GM19328 (cell line): ENCODE data around the gene FMN2.

Source experiments
- ATAC-seq: cut with Tn5 transposase; IDR thresholded peaks from one replicate; pipeline ENCODE4 v1.9.1; 2021; ENCODE audit warnings: mild to moderate bottlenecking, moderate library complexity; ENCODE audit not compliant: unreplicated experiment

FMN2 gene

DNA sequence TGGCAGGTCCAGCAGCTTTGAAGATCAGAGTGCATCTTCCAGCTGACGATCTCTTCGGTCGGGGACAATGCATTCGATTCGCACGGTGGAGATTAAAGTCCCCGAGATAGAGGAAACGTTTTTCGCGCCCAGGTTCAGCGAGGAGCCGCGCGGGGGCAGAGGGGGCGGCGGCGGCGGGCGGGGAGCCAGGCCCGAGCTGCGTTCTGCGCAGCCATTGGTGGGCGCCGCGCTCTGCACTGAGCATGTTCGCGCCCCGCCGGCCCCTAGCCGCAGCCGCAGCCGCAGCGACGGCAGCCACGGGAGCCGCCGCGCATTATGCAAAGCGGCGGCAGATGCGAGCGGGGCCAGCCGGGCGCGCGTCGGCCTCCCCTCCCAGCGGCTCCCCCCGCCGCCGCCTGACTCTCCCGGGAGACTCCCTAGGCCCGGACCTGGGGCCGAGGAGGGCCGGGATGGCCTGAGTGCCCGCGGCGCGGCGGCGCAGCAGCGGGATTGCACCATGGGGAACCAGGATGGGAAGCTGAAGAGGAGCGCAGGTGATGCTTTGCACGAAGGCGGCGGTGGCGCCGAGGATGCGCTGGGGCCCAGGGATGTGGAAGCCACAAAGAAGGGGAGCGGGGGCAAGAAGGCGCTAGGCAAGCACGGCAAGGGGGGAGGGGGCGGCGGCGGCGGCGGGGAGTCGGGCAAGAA lies at the start of gene FMN2:
TSS of gene FMN2 (plus strand) at position 270 of the 687 bp plus-strand sequence. CDS start at position 497, 227 bp downstream.
- ATAC-seq, result no peak

DNA sequence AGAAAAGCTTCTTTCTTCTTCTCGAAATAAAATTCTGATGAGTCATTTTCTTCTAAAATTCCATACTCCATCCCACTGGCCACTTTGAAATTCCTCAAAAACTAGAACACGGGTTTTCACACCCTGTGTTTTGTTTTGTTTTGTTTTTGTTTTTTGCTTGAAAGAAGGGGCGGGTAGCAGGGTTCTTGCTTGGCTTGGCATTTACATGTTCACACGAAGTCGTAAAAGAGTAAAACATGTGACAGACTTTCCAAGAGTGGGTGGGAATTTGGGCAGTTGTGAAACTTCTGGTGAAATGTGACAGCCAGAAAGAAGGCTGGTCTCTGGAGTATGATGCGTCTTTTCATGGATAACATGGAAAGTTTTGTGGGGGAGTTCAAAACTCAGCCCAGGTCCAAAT lies 47.1 kb upstream of the FMN2 start:
- ATAC-seq, result no peak

DNA sequence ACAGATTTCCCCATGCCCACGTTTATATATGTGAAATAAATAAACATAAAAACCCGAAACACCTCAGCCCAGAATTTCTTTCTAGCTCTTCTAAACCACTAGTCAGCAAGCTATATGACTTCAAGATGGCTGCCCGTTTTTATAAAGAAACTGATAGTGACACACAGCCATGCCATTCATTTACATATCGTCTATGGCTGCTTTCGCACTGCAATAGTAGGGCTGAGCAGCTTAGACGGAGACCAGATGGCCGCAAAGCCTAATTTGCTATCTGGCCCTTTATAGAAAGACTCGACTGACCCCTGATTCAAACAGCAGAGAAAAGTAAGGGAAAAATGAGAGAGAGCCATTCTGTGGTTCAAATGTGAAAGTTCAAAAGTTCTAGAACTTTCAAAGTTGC lies 45.7 kb upstream of the FMN2 start:
- no peak for ATAC-seq

GRCh38 chr1:240054109-240054701 lies 37.5 kb upstream of the FMN2 start:
- ATAC-seq, result no peak

DNA sequence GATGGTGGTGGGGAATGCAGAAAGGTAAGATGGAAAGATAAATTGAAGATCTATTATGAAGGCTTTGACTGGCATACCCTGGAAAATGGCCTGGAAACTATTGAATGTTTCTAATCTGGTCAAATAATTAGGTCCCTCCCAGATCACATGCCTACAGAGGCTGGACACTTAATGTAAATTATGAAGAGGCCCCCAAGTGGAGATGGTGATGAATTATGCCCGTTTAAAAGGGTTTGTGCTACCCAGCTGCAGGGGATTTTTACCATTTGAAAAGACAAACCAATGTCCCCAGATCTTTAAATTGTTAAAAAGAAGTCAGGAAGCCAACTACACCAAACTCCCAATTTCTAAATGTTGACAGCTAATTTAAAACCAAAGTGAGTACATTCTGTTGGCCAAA lies 35.7 kb upstream of the FMN2 start:
- no peak for ATAC-seq

DNA sequence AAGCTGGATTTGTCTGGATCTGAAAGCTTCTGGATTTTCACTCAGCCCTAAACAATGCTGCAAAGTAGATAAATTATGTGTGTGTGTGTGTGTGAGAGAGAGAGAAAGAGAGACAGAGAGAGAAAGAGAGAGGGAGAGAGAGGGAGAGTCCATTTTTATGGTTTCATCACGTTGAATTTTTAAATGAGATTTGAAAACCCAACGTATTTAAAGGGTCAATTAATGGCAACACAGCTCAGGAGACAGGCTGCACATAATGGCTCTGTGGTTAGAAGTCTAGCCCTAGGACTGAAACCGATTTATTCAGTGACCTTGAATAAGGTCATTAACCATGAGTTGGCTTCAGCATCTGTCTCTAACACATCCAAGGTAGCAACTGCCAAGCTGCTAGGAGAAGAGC lies 35.3 kb upstream of the FMN2 start:
- ATAC-seq, result no peak

- ATAC-seq, result no peak
Observed at GRCh38 chr1:240058049-240058448, 33.6 kb upstream of the FMN2 start.

GRCh38 chr1:240068961-240069360 lies 22.7 kb upstream of the FMN2 start:
- ATAC-seq, result no peak

- no peak for ATAC-seq
Observed at GRCh38 chr1:240070188-240070587, 21.5 kb upstream of the FMN2 start.

- ATAC-seq, result no peak
Observed at GRCh38 chr1:240073097-240073496, 18.6 kb upstream of the FMN2 start.

DNA sequence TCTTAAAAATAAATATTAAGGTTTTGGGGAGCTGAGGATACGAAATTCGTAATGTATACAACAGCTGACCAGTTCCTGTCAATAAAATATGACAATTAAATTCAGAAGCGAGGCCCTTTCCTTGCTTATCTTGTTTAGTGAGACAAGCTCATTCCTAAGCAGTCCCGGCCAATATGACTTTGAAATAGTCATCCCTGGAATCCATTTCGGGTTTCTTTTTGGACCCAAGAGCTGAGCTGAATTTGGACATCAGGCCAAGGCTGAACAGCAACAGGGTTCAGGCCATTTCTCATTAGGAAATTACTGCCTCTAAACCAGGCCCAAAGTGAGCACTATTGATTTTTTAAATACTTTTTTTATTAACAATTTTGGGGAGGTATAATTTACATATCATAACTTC lies 17.3 kb upstream of the FMN2 start:
- no peak for ATAC-seq

- ATAC-seq, result no peak
Observed at GRCh38 chr1:240074908-240075307, 16.8 kb upstream of the FMN2 start.

DNA sequence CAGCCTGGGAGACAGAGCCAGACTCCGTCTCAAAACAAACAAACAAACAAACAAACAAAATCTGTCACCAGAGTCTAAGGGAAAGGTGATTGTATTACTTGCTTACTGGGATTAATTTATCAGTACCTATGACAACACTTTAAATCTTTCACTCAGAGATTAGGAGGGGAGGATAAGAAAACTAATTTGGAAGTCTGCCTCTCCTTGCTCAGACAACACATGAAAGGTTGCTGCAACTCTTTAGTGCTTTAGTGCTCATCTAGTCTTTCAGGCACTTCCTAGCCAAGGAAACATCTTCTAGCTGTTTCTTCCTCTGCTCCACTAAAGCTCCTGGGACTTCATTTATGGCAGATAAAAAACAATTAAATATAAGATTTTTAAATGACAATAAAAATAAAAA lies 7.3 kb upstream of the FMN2 start:
- no peak for ATAC-seq

DNA sequence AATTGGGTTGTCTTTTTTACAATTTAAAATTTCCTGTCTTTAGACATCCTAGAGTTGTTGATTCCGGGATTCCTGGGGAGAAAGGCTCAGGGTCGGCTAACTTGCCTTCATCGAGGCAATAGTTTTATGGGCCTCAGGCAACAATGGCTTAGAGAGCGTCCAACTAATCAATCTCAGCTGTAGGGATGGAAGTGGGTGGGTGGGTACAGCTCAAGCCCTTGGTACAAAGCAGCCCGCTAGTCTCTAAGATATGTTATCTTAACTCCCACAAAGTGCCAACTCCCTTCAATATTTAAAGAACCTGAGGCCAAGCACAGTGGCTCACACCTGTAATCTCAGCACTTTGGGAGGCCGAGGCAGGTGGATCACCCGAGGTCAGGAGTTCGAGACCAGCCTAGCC lies 6.9 kb upstream of the FMN2 start:
- no peak for ATAC-seq

- ATAC-seq, result no peak
Observed at GRCh38 chr1:240086726-240087125, 5.0 kb upstream of the FMN2 start.

GRCh38 chr1:240090014-240090413 lies 1.7 kb upstream of the FMN2 start:
- no peak for ATAC-seq

DNA sequence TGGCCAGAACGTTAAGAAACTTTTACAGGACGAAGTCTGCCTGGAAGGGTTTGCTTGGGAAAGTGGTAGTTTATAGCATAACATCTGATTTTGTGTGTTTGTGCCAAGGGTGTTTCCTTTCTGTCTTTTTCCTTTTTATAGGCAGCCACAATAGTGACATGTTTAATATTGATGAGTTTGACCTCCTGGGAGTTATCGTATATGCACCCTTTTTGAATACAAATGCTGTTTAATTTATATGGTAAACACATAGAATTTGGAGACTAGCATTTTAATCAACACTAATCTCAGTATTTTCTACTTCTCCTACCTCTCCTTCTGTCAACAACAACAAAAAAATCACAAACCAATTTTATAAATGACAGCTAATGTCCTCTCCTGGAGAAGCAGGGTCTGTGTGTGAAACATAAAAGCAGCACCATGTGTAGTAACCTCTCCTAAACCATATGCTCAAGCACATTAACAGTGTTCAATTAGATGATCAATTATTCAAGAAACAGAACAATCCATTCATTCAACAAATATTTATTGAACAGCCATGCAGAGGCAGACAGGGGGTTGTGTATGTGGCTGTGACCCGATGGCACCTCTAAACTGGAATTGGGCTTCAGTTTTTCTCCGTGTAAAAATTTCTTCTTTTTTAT lies 604 bp upstream of the FMN2 start:
- ATAC-seq, result no peak

GRCh38 chr1:240092301-240093119 lies 827 bp downstream of the FMN2 start:
- no peak for ATAC-seq

GRCh38 chr1:240093120-240093961 lies 1.7 kb downstream of the FMN2 start:
- ATAC-seq, result no peak

DNA sequence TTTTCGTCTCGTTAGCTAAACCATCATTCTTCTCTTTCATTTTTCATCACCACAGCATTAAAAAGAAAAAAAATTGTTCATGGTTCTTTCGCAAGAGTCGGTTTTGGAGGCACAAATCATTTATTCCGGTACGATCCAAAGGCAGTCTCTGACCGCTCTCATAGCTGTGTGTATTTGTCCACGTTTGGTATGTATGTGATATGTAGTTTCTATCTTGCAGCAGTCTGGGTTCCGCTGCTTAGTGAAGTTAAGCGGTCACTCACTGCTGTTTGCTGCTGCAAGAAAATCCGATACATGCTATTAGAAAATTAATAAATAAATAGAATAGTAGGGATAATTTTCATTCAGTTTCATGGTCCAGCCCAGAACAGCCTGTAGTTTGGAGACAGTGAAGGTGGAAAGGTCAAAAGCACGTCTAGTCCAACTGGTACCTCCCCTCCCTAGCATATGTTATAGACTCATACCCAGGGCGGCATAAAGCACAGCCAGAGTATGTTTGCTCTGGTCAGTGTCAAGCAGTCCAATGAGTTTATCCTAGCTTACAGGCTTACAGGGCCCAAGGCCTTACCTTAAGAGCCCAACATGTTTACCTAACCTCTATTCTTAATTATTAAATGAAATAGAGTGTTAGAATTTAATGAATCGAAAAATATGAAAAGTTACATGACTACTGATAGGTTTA lies 2.5 kb downstream of the FMN2 start:
- no peak for ATAC-seq
